Sigmoid colon (tissue), 4 donors: Measurements from ENCODE around the gene KIFC1.

Experiments
- CTCF ChIP-seq, 4 experiments: fragments of 450-650 bp in 3 of 4; fragments of 200-600 bp in 1 of 4; IDR thresholded peaks; one replicate each; pipeline ENCODE4 v1.5.1; 2016 to 2019; ENCODE audit warnings: antibody characterized with exemption in 4 of 4, mild to moderate bottlenecking in 3 of 4, moderate library complexity in 2 of 4
- EP300 ChIP-seq, 4 donors: sonication (generic); formaldehyde crosslinking; IDR thresholded peaks; one replicate each; pipeline ENCODE4 v1.6.1; 2017; ENCODE audit warnings: antibody characterized with exemption in 4 of 4
- POLR2A ChIP-seq, 2 donors: fragments of 450-650 bp; IDR thresholded peaks; one replicate each; pipeline ENCODE4 v1.6.1; 2016; ENCODE audit warnings: antibody characterized with exemption in 2 of 2, mild to moderate bottlenecking in 2 of 2, moderate library complexity in 2 of 2
- POLR2AphosphoS5 ChIP-seq, 4 donors: sonication (generic); formaldehyde crosslinking; IDR thresholded peaks; one replicate each; pipeline ENCODE4 v1.6.1; 2017; ENCODE audit warnings: antibody characterized with exemption in 4 of 4

DNA sequence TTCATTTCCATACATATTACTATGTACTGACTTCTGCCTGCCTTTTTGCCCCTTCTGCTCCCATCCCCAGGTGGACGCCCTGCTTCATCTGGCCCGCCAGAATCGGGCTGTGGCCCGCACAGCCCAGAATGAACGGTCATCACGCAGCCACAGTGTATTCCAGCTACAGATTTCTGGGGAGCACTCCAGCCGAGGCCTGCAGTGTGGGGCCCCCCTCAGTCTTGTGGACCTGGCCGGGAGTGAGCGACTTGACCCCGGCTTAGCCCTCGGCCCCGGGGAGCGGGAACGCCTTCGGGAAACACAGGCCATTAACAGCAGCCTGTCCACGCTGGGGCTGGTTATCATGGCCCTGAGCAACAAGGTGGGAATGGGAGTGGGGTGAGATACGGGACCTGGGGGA, 14.5 kb downstream of the KIFC1 start:
- TF ChIP-seq CTCF (IDR thresholded peaks at IDR 0.05) = no peak
- TF ChIP-seq POLR2AphosphoS5 (IDR thresholded peaks at IDR 0.05) = no peak
- TF ChIP-seq POLR2A (IDR thresholded peaks at IDR 0.05) = no peak
- TF ChIP-seq EP300 (IDR thresholded peaks at IDR 0.05) = no peak
